SK-N-SH (cell line): ENCODE data around the gene GIPC2. TPM values are rescaled to one million over a fixed set of nuclear protein-coding genes. Genes with fewer than 3 reads are reported as not detected.

Source experiments
- CTCF ChIA-PET: fragments of 300-600, 350-600 bp; formaldehyde crosslinking; extraction: SDS; loops from one replicate; lab custom pipeline; 2021; lab: Yijun Ruan, JAX
- POLR2A ChIA-PET: fragments of 350-600 bp; sonication (Branson Sonifier 250); formaldehyde crosslinking; extraction: SDS; loops from one replicate; lab custom pipeline; 2020; ENCODE audit warnings: antibody characterized with exemption, inconsistent platforms; lab: Yijun Ruan, JAX
- DNase-seq: peaks from one replicate; pipeline ENCODE4 v3.0.0; 2012
- H2AFZ ChIP-seq: fragments of 200-600 bp; sonication (generic); 2 replicates; pipeline ENCODE4 v1.8.1; 2016; ENCODE audit warnings: antibody characterized with exemption, mild to moderate bottlenecking, low read depth
- H3F3A ChIP-seq: fragments of 200-600 bp; sonication (generic); replicated peaks from 2 replicates; pipeline ENCODE3; 2016; ENCODE audit warnings: antibody characterized with exemption, mild to moderate bottlenecking; ENCODE audit not compliant: insufficient read depth
- H3K27ac ChIP-seq, 2 experiments: fragments of 200-500 bp in 1 of 2; fragments of 200-600 bp in 1 of 2; sonication (Bioruptor generic) in 1 of 2; sonication (generic), shearing (Covaris generic) in 1 of 2; 2 replicates each; pipeline versions ENCODE4 v1.5.1 to v1.6.1; 2014 to 2016; ENCODE audit warnings: low read depth in 2 of 2, inconsistent platforms in 1 of 2, low read length in 1 of 2, mild to moderate bottlenecking in 1 of 2, mixed read lengths in 1 of 2
- H3K27me3 ChIP-seq: fragments of 200-600 bp; sonication (generic), shearing (Covaris generic); 2 replicates; pipeline ENCODE4 v1.6.1; 2016; ENCODE audit warnings: mixed run types; ENCODE audit not compliant: insufficient read depth
- H3K36me3 ChIP-seq, 2 experiments: fragments of 200-500 bp in 1 of 2; fragments of 200-600 bp in 1 of 2; sonication (Bioruptor generic) in 1 of 2; sonication (generic) in 1 of 2; replicated peaks in 1 of 2; 2 replicates each; pipeline versions ENCODE3 to v1.5.1; 2014 to 2016; ENCODE audit warnings: low read length in 1 of 2, mild to moderate bottlenecking in 1 of 2; ENCODE audit not compliant: insufficient read depth in 2 of 2, control insufficient read depth in 1 of 2
- H3K4me1 ChIP-seq, 2 experiments: fragments of 200-500 bp in 1 of 2; fragments of 200-600 bp in 1 of 2; sonication (Bioruptor generic) in 1 of 2; sonication (generic), shearing (Covaris generic) in 1 of 2; 2 replicates each; pipeline versions ENCODE4 v1.5.1 to v1.6.1; 2014 to 2016; ENCODE audit warnings: low read depth in 1 of 2, low read length in 1 of 2, mixed run types in 1 of 2; ENCODE audit not compliant: insufficient read depth in 2 of 2, control insufficient read depth in 1 of 2
- H3K4me2 ChIP-seq: fragments of 200-600 bp; sonication (generic), shearing (Covaris generic); 2 replicates; pipeline ENCODE4 v1.6.1; 2017; ENCODE audit warnings: mixed run types
- H3K4me3 ChIP-seq, 2 experiments: fragments of 200-500 bp in 1 of 2; fragments of 200-600 bp in 1 of 2; sonication (Bioruptor generic) in 1 of 2; sonication (generic), shearing (Covaris generic) in 1 of 2; 2 replicates each; pipeline versions ENCODE4 v1.5.1 to v1.8.1; 2014 to 2016; ENCODE audit warnings: low read depth in 2 of 2, inconsistent platforms in 1 of 2, low read length in 1 of 2, mild to moderate bottlenecking in 1 of 2, mixed read lengths in 1 of 2, moderate library complexity in 1 of 2
- H3K79me2 ChIP-seq: fragments of 200-600 bp; sonication (generic); 2 replicates; pipeline ENCODE4 v1.8.1; 2017; ENCODE audit warnings: mild to moderate bottlenecking; ENCODE audit not compliant: insufficient read depth
- H3K9ac ChIP-seq: fragments of 200-600 bp; sonication (generic); 2 replicates; pipeline ENCODE4 v1.6.1; 2017; ENCODE audit warnings: mixed run types
- H3K9me2 ChIP-seq: fragments of 200-600 bp; sonication (generic); 2 replicates; pipeline ENCODE4 v1.6.1; 2017; ENCODE audit warnings: mixed run types
- H3K9me3 ChIP-seq: fragments of 200-600 bp; sonication (generic); 2 replicates; pipeline ENCODE4 v1.6.1; 2017; ENCODE audit warnings: mixed run types, mild to moderate bottlenecking, moderate library complexity
- H4K20me1 ChIP-seq: fragments of 200-600 bp; sonication (generic); 2 replicates; pipeline ENCODE4 v1.6.1; 2017; ENCODE audit warnings: mild to moderate bottlenecking, mixed run types; ENCODE audit not compliant: insufficient read depth
- CHD2 ChIP-seq: fragments of 150-350 bp; IDR thresholded peaks from 2 replicates; pipeline ENCODE4 v1.6.1; 2018; ENCODE audit warnings: low read length; ENCODE audit not compliant: partially characterized antibody
- ELF1 ChIP-seq: IDR thresholded peaks from 2 replicates; pipeline ENCODE4 v1.4.0; 2012
- EZH2phosphoT487 ChIP-seq: fragments of 200-600 bp; sonication (generic); IDR thresholded peaks from 2 replicates; pipeline ENCODE4 v1.6.1; 2017; ENCODE audit warnings: low read depth, mixed run types, mild to moderate bottlenecking, antibody characterized with exemption, moderate library complexity, borderline replicate concordance
- FOSL2 ChIP-seq: IDR thresholded peaks from 2 replicates; pipeline ENCODE4 v1.4.0; 2012; ENCODE audit warnings: low read depth, mild to moderate bottlenecking, moderate library complexity, borderline replicate concordance
- FOXM1 ChIP-seq: IDR thresholded peaks from 2 replicates; pipeline ENCODE4 v1.4.0; 2012; ENCODE audit warnings: low read depth, mild to moderate bottlenecking
- GABPA ChIP-seq: IDR thresholded peaks from 2 replicates; pipeline ENCODE4 v1.4.0; 2012; ENCODE audit warnings: low read depth, mild to moderate bottlenecking
- GATA2 ChIP-seq: sonication (generic); formaldehyde crosslinking; IDR thresholded peaks from 2 replicates; pipeline ENCODE4 v1.5.0; 2020; ENCODE audit warnings: mild to moderate bottlenecking, missing genetic modification reagents
- JUND ChIP-seq: IDR thresholded peaks from 2 replicates; pipeline ENCODE4 v1.4.0; 2012
- MEF2A ChIP-seq: IDR thresholded peaks from 2 replicates; pipeline ENCODE4 v1.4.0; 2012; ENCODE audit warnings: low read depth, borderline replicate concordance
- NFIC ChIP-seq: IDR thresholded peaks from 2 replicates; pipeline ENCODE4 v1.4.0; 2012; ENCODE audit warnings: borderline replicate concordance
- POLR2AphosphoS5 ChIP-seq: IDR thresholded peaks from 2 replicates; pipeline ENCODE4 v1.6.1; 2012; ENCODE audit warnings: low read depth, low read length
- RAD21 ChIP-seq: IDR thresholded peaks from 2 replicates; pipeline ENCODE4 v1.6.1; 2012; ENCODE audit warnings: mild to moderate bottlenecking, low read length
- RCOR1 ChIP-seq: fragments of 150-350 bp; IDR thresholded peaks from 2 replicates; pipeline ENCODE4 v1.6.1; 2017; ENCODE audit warnings: antibody characterized with exemption, low read length
- SIN3A ChIP-seq: IDR thresholded peaks from 2 replicates; pipeline ENCODE4 v1.6.1; 2012; ENCODE audit warnings: low read depth, mild to moderate bottlenecking, low read length, moderate library complexity, borderline replicate concordance
- TAF1 ChIP-seq: IDR thresholded peaks from 2 replicates; pipeline ENCODE4 v1.6.1; 2012; ENCODE audit warnings: low read depth, mild to moderate bottlenecking, low read length, moderate library complexity, borderline replicate concordance
- TCF12 ChIP-seq: IDR thresholded peaks from 2 replicates; pipeline ENCODE4 v1.4.0; 2012
- TEAD4 ChIP-seq: IDR thresholded peaks from 2 replicates; pipeline ENCODE4 v1.4.0; 2012; ENCODE audit warnings: mild to moderate bottlenecking, borderline replicate concordance; ENCODE audit not compliant: insufficient read depth
- YY1 ChIP-seq: IDR thresholded peaks from 2 replicates; pipeline ENCODE4 v1.4.0; 2012; ENCODE audit warnings: low read depth, mild to moderate bottlenecking
- WGBS: methylation state at CpG from one replicate; pipeline ENCODE4 v1.1.6; 2017; ENCODE audit warnings: low lambda C conversion rate; 5-methylcytosine and 5-hydroxymethylcytosine counted together
- polyA plus RNA-seq, 3 experiments: library from polyadenylated mRNA; depleted of rRNA; stranded (reverse); fragments of >200 nt; gene quantifications; 2 replicates each; pipeline ENCODE4 v1.2.3, GENCODE V29; 2012
- TF ChIP-seq, protein P1 (sequence below): fragments of 150-350 bp; IDR thresholded peaks from 2 replicates; pipeline ENCODE4 v1.6.1; 2017; ENCODE audit warnings: antibody characterized with exemption, low read length, low read depth, borderline replicate concordance
- TF ChIP-seq, protein P2 (sequence below): IDR thresholded peaks from 2 replicates; pipeline ENCODE4 v1.4.0; 2012; ENCODE audit warnings: low read depth
- TF ChIP-seq, protein P3 (sequence below): IDR thresholded peaks from 2 replicates; pipeline ENCODE4 v1.4.0; 2012; ENCODE audit warnings: low read depth, borderline replicate concordance
- TF ChIP-seq, protein P4 (sequence below): IDR thresholded peaks from 2 replicates; pipeline ENCODE4; 2012
- TF ChIP-seq, protein P5 (sequence below): IDR thresholded peaks from 2 replicates; pipeline ENCODE4 v1.4.0; 2012; ENCODE audit warnings: low read depth, borderline replicate concordance

GIPC2 gene
- polyA plus RNA-seq, 1 of the 3 experiments (the other 2 are of a cell fraction): 0.02 TPM

DNA sequence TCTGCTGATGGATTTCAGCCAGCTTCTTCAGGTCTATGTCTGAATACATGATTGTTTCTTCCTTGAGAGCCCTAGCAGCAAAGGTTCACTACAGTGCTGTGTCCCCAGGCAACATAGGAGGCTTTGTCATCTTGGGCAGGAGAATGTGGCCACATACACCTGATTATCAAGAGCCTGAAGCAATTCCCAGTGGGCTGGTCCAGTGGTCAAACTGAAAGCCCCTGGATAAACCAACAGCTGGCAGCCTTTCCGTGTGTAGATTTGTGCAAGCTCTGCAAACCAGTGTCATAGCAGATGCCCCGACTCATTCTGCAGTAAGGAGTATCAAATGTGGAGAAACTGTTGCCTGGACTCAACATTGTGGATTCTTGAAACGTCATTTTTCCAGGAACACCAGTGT is 2.3 kb upstream of the GIPC2 start (continued):
- TF ChIP-seq, protein P1, sequence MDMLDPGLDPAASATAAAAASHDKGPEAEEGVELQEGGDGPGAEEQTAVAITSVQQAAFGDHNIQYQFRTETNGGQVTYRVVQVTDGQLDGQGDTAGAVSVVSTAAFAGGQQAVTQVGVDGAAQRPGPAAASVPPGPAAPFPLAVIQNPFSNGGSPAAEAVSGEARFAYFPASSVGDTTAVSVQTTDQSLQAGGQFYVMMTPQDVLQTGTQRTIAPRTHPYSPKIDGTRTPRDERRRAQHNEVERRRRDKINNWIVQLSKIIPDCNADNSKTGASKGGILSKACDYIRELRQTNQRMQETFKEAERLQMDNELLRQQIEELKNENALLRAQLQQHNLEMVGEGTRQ: no peak
- TF ChIP-seq CHD2 (no peak), TAF1 (no peak), YY1 (no peak)

DNA sequence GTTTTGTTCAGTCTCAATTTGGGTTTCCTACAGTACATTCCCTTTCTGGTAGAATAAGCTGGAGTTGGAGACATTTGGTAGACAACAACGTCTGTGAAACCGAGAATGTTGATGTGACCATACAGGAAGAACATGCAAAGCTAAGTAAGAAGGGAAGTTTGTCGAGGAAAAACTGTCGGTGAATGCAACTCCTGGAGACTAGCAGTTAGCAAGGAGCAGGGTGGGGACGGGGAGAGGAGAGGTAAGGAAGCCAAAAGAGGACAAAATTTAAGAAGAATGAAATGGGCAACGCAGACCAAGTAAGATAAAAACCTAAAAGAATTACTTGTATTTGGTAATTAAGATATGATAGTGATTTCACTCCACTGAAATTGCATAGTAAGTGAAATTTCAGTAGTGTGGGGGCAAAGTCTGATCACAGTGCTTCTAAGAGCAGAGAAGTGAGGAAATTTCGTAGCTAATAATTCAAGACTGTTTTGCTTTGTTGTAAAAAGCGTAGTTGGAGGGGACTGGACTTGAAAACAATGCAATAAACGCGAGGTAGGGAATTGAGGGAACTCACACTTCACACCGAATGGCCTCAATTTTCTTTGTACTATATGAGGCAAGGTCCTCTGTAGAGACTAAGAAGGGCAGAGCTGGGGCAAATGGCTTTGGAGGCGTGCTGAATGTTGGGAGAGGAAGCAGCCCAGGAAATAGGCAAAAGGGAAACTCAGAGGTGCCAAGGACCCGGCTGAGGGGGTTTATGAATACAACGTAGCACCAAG is 787 bp upstream of the GIPC2 start:
- no peak overlapping the region for H3K4me3 ChIP-seq

More for the DNA sequence above, 787 bp upstream of the GIPC2 start:
- no peaks in the 10 kb centered on the region for H4K20me1 ChIP-seq
- no peak overlapping the region for H3K27ac ChIP-seq
- H3F3A ChIP-seq: no peaks in the 10 kb centered on the region
- H3K36me3 ChIP-seq: no peaks in the 10 kb centered on the region
- no peaks in the 10 kb centered on the region for H3K9me2 ChIP-seq
- no peaks in the 10 kb centered on the region for H3K79me2 ChIP-seq
- H3K9me3 ChIP-seq: no peaks in the 10 kb centered on the region
- no peak overlapping the region for H3K4me2 ChIP-seq
- H3K27me3 ChIP-seq: no peaks in the 10 kb centered on the region
- TF ChIP-seq TEAD4: no peak
- TF ChIP-seq FOXM1: no peak
- TF ChIP-seq POLR2AphosphoS5: no peak
- TF ChIP-seq, protein P2, sequence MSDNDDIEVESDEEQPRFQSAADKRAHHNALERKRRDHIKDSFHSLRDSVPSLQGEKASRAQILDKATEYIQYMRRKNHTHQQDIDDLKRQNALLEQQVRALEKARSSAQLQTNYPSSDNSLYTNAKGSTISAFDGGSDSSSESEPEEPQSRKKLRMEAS: no peak
- TF ChIP-seq GABPA: no peak
- no peak for TF ChIP-seq MEF2A
- no peak for TF ChIP-seq NFIC
- TF ChIP-seq RAD21: no peak
- no peak for TF ChIP-seq SIN3A
- no peak for TF ChIP-seq TCF12
- TF ChIP-seq, protein P3, sequence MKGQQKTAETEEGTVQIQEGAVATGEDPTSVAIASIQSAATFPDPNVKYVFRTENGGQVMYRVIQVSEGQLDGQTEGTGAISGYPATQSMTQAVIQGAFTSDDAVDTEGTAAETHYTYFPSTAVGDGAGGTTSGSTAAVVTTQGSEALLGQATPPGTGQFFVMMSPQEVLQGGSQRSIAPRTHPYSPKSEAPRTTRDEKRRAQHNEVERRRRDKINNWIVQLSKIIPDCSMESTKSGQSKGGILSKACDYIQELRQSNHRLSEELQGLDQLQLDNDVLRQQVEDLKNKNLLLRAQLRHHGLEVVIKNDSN: no peak
- TF ChIP-seq GATA2 (CRISPR knock-in tag): no peak
- TF ChIP-seq, protein P4, sequence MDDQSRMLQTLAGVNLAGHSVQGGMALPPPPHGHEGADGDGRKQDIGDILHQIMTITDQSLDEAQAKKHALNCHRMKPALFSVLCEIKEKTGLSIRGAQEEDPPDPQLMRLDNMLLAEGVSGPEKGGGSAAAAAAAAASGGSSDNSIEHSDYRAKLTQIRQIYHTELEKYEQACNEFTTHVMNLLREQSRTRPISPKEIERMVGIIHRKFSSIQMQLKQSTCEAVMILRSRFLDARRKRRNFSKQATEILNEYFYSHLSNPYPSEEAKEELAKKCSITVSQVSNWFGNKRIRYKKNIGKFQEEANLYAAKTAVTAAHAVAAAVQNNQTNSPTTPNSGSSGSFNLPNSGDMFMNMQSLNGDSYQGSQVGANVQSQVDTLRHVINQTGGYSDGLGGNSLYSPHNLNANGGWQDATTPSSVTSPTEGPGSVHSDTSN: no peak
- no peak for TF ChIP-seq JUND
- TF ChIP-seq ELF1: no peak
- TF ChIP-seq, protein P5, sequence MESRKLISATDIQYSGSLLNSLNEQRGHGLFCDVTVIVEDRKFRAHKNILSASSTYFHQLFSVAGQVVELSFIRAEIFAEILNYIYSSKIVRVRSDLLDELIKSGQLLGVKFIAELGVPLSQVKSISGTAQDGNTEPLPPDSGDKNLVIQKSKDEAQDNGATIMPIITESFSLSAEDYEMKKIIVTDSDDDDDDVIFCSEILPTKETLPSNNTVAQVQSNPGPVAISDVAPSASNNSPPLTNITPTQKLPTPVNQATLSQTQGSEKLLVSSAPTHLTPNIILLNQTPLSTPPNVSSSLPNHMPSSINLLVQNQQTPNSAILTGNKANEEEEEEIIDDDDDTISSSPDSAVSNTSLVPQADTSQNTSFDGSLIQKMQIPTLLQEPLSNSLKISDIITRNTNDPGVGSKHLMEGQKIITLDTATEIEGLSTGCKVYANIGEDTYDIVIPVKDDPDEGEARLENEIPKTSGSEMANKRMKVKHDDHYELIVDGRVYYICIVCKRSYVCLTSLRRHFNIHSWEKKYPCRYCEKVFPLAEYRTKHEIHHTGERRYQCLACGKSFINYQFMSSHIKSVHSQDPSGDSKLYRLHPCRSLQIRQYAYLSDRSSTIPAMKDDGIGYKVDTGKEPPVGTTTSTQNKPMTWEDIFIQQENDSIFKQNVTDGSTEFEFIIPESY: no peak
- no peak for TF ChIP-seq FOSL2
- no peak for TF ChIP-seq TAF1
- no peak for TF ChIP-seq RCOR1
- TF ChIP-seq EZH2phosphoT487: no peak
- H2AFZ ChIP-seq: no peak overlapping the region
- 97% methylated on average over 14 of the region's 14 CpGs for WGBS
- POLR2A ChIA-PET: no interaction called here
- H3K4me1 ChIP-seq: no peaks in the 10 kb centered on the region; a peak in 1 of 4 replicates
- H3K9ac ChIP-seq: no peak overlapping the region
- CTCF ChIA-PET: no interaction called here
- no peak for DNase-seq
